ENCODE data around the gene TMOD2.

The TMOD2 gene

DNA sequence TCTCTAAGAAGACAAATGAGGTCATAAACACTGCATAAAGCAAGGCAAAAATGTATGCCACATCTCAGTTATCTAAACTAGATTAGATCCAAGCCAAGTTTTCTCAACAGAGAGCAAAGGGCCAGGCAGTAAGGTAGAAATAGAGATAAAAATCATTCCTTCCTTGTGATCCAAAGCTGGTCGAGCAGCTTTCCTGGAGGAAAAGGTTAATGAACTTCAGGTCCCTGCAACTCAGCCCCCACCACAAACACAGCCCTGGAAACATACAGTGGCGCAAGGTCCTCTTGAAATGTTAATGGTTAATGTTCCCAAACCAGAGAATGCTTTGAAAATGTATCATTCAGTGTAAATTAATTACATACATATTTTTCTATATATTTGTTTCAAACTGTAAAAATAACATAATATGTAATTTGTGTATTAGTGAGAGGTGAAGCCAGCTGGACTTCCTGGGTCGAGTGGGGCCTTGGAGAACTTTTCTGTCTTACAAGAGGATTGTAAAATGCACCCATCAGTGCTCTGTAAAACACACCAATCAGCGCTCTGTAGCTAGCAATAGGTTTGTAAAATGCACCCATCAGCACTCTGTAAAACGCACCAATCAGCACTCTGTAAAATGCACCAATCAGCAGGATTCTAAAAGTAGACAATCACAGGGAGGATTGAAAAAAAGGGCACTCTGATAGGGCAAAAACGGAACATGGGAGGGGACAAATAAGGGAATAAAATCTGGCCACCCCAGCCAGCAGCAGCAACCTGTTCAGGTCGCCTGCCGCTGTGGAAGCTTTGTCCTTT, 31.0 kb upstream of the TMOD2 start:
- Histone ChIP-seq H3K4me3 (ENCODE audit: low read length) (no peak overlapping the region), H2AFZ (ENCODE audit: low read length) (no peak overlapping the region)

DNA sequence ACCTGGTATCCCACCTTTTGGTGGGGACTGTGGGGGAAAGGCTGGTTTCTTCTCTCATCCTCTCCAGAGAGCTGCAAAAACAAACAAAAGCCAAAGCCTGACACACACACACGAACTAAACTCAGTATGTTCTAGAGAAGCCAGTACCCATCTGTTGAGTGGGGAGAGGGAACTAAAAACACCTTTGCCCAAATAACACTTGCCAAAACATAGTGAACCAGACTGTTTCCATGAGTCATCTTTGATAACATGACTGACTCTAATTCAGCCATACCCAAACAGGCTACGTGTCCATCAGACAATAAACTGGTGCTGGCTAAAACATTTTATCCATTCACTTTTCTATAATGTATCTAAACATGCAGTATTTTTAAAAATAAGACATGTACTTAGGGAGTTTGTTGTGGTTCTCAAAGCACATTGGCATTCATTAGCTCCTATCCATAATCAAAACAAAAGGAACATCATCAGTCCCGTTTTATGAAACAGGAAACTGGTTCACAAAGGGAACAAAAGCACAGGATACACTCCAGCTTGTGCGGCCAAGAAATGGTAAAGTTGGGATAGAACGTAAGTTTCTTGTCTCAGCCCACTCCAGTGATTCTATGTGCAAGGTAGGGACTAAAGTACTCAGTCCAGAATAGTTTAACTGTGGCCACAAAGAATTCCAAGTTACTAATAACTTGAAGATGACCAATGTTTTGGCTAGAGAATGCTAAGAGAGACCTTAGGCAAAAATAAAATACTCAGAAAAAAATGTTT, 30.0 kb upstream of the TMOD2 start:
- Histone ChIP-seq H3K9ac (ENCODE audit: low read length) (no peak overlapping the region), H3K27ac (ENCODE audit: low read length) (no peak overlapping the region), H3K79me2 (ENCODE audit: low read length) (no peaks in the 10 kb centered on the region), H3K4me2 (ENCODE audit: low read depth, low read length) (no peak overlapping the region), H3K27me3 (replicated peaks; ENCODE audit: insufficient read depth, low read length) (no peaks in the 10 kb centered on the region), H3K4me3 (ENCODE audit: low read length) (no peak overlapping the region), H3K36me3 (replicated peaks; ENCODE audit: insufficient read depth, low read length) (no peaks in the 10 kb centered on the region), H4K20me1 (ENCODE audit: insufficient read depth, low read length) (no peaks in the 10 kb centered on the region), H3K9me2 (replicated peaks; ENCODE audit: insufficient read depth, low read length) (no peaks in the 10 kb centered on the region), H2AFZ (ENCODE audit: low read length) (no peak overlapping the region), H3F3A (ENCODE audit: insufficient read depth, low read length) (no peaks in the 10 kb centered on the region), H3K4me1 (ENCODE audit: low read length) (no peaks in the 10 kb centered on the region), H3K9me3 (replicated peaks; ENCODE audit: insufficient read depth, low read length) (no peaks in the 10 kb centered on the region)
- TF ChIP-seq, protein P1, sequence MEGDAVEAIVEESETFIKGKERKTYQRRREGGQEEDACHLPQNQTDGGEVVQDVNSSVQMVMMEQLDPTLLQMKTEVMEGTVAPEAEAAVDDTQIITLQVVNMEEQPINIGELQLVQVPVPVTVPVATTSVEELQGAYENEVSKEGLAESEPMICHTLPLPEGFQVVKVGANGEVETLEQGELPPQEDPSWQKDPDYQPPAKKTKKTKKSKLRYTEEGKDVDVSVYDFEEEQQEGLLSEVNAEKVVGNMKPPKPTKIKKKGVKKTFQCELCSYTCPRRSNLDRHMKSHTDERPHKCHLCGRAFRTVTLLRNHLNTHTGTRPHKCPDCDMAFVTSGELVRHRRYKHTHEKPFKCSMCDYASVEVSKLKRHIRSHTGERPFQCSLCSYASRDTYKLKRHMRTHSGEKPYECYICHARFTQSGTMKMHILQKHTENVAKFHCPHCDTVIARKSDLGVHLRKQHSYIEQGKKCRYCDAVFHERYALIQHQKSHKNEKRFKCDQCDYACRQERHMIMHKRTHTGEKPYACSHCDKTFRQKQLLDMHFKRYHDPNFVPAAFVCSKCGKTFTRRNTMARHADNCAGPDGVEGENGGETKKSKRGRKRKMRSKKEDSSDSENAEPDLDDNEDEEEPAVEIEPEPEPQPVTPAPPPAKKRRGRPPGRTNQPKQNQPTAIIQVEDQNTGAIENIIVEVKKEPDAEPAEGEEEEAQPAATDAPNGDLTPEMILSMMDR (IDR thresholded peaks at IDR 0.05; ENCODE audit: low read length), result no peak
- TF ChIP-seq EZH2 (optimal IDR thresholded peaks at IDR 0.05; ENCODE audit: low read depth, low read length), result no peak
- no peak for TF ChIP-seq EZH2phosphoT487 (IDR thresholded peaks at IDR 0.05; ENCODE audit: low read length)
- DNase-seq, result no peak

More for the DNA sequence above, 31.0 kb upstream of the TMOD2 start:
- no peaks in the 10 kb centered on the region for H3K27me3 ChIP-seq (replicated peaks; ENCODE audit: insufficient read depth, low read length)
- H3K9ac ChIP-seq (ENCODE audit: low read length), result no peak overlapping the region
- no peak for DNase-seq
- no peaks in the 10 kb centered on the region for H3F3A ChIP-seq (ENCODE audit: insufficient read depth, low read length)
- no peak for TF ChIP-seq EZH2phosphoT487 (IDR thresholded peaks at IDR 0.05; ENCODE audit: low read length)
- no peak for TF ChIP-seq EZH2 (optimal IDR thresholded peaks at IDR 0.05; ENCODE audit: low read depth, low read length)
- TF ChIP-seq, protein P1 (IDR thresholded peaks at IDR 0.05; ENCODE audit: low read length), result no peak
- H3K36me3 ChIP-seq (replicated peaks; ENCODE audit: insufficient read depth, low read length), result no peaks in the 10 kb centered on the region
- no peaks in the 10 kb centered on the region for H4K20me1 ChIP-seq (ENCODE audit: insufficient read depth, low read length)
- H3K9me3 ChIP-seq (replicated peaks; ENCODE audit: insufficient read depth, low read length), result no peaks in the 10 kb centered on the region
- H3K27ac ChIP-seq (ENCODE audit: low read length), result no peak overlapping the region
- H3K4me2 ChIP-seq (ENCODE audit: low read depth, low read length), result no peak overlapping the region
- no peaks in the 10 kb centered on the region for H3K9me2 ChIP-seq (replicated peaks; ENCODE audit: insufficient read depth, low read length)
- no peaks in the 10 kb centered on the region for H3K4me1 ChIP-seq (ENCODE audit: low read length)
- H3K79me2 ChIP-seq (ENCODE audit: low read length), result no peaks in the 10 kb centered on the region

DNA sequence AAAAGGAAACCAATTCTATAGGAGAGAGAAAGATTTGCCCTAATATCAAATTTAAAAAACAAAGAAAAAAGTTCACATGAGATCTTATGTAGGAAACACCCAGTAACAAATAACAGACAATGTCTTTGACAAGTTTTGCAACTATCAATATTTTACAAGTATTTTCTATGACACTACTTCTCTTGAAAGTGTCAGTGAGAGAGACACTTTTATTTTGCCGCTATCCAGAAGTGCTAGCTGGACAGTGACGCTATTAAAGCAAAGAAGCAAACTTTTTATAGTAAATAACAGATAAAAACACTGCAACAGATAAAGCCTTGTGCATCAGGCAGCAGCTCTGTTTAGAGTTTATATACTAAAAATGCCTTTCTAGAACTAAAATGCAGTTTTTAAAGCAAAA, 27.2 kb upstream of the TMOD2 start:
- H4K20me1 ChIP-seq (ENCODE audit: insufficient read depth, low read length), result no peaks in the 10 kb centered on the region
- no peak overlapping the region for H3K4me2 ChIP-seq (ENCODE audit: low read depth, low read length)
- DNase-seq, result no peak
- no peak overlapping the region for H3K4me3 ChIP-seq (ENCODE audit: low read length)
- H3F3A ChIP-seq (ENCODE audit: insufficient read depth, low read length), result no peaks in the 10 kb centered on the region
- no peaks in the 10 kb centered on the region for H3K79me2 ChIP-seq (ENCODE audit: low read length)
- H3K27ac ChIP-seq (ENCODE audit: low read length), result no peak overlapping the region
- 0 out of 2 replicates have a peak, but pooled peaks cover 12% of the 10 kb centered on the region for H3K27me3 ChIP-seq (replicated peaks; ENCODE audit: insufficient read depth, low read length)
- no peaks in the 10 kb centered on the region for H3K4me1 ChIP-seq (ENCODE audit: low read length)
- TF ChIP-seq EZH2phosphoT487 (IDR thresholded peaks at IDR 0.05; ENCODE audit: low read length) (no peak), EZH2 (optimal IDR thresholded peaks at IDR 0.05; ENCODE audit: low read depth, low read length) (no peak)
- TF ChIP-seq, protein P1 (IDR thresholded peaks at IDR 0.05; ENCODE audit: low read length), result no peak
- H3K36me3 ChIP-seq (replicated peaks; ENCODE audit: insufficient read depth, low read length), result no peaks in the 10 kb centered on the region
- H3K9me2 ChIP-seq (replicated peaks; ENCODE audit: insufficient read depth, low read length), result no peaks in the 10 kb centered on the region
- no peak overlapping the region for H3K9ac ChIP-seq (ENCODE audit: low read length)
- H2AFZ ChIP-seq (ENCODE audit: low read length), result no peak overlapping the region
- H3K9me3 ChIP-seq (replicated peaks; ENCODE audit: insufficient read depth, low read length), result no peaks in the 10 kb centered on the region

Data from MM.1S (cell line).